ENCODE results near the gene THYN1. TPM values are rescaled to one million over a fixed set of nuclear protein-coding genes. Genes with fewer than 3 reads are reported as not detected.

Gene THYN1
- polyA plus RNA-seq, 3 donors: 26.6 to 64.8 (median 63.5) TPM

GRCh38 chr11:134276396-134277182 is 23.4 kb upstream of the THYN1 start:
- 1 to 2% (median 2%) methylated on average over 54 to 88 of the region's 88 CpGs for WGBS, 3 donors
- H3K27ac ChIP-seq (ENCODE audit: low read depth, low read length): no peak overlapping the region

- WGBS, 3 donors: 2 to 3% (median 3%) methylated on average over 62 to 68 of the region's 68 CpGs
- no peak within 1 kb of the TSS for H3K27ac ChIP-seq (ENCODE audit: low read depth, low read length)
Measured at GRCh38 chr11:134275534-134276395, 22.6 kb upstream of the THYN1 start, which contains the start of gene GLB1L3. GLB1L3 (plus strand) TSS chr11:134276379; CDS start chr11:134276741, 362 bp downstream.

GRCh38 chr11:134275188-134275533 is 22.0 kb upstream of the THYN1 start:
- no peak overlapping the region for H3K27ac ChIP-seq (ENCODE audit: low read depth, low read length)
- 21 to 28% (median 23%) methylated on average over 5 of the region's 5 CpGs for WGBS, 3 donors

GRCh38 chr11:134273317-134273712 is 20.2 kb upstream of the THYN1 start:
- 24 to 51% (median 37%) methylated on average over 3 of the region's 3 CpGs for WGBS, 3 donors
- H3K27ac ChIP-seq (ENCODE audit: low read depth, low read length): no peak overlapping the region

GRCh38 chr11:134272381-134273316 is 19.5 kb upstream of the THYN1 start:
- 31 to 39% (median 34%) methylated on average over 18 of the region's 18 CpGs for WGBS, 3 donors
- H3K27ac ChIP-seq (ENCODE audit: low read depth, low read length): no peak overlapping the region

- no peak overlapping the region for H3K27ac ChIP-seq (ENCODE audit: low read depth, low read length)
- WGBS, 3 donors: 91 to 95% (median 93%) methylated on average over 4 of the region's 4 CpGs
Measured at GRCh38 chr11:134271978-134272377, 18.8 kb upstream of the THYN1 start.

GRCh38 chr11:134270250-134270714 is 17.1 kb upstream of the THYN1 start:
- no peak overlapping the region for H3K27ac ChIP-seq (ENCODE audit: low read depth, low read length)
- WGBS, 3 donors: 33 to 43% (median 37%) methylated on average over 5 of the region's 5 CpGs

GRCh38 chr11:134267966-134268365 is 14.8 kb upstream of the THYN1 start:
- H3K27ac ChIP-seq (ENCODE audit: low read depth, low read length): no peak overlapping the region
- WGBS, 3 donors: 85 to 86% (median 86%) methylated on average over 11 of the region's 11 CpGs

GRCh38 chr11:134267461-134267860 is 14.3 kb upstream of the THYN1 start:
- WGBS, 3 donors: 77 to 86% (median 83%) methylated on average over 5 of the region's 5 CpGs

GRCh38 chr11:134266841-134267251 is 13.7 kb upstream of the THYN1 start:
- no peak overlapping the region for H3K27ac ChIP-seq (ENCODE audit: low read depth, low read length)

More at GRCh38 chr11:134267461-134267860, 14.3 kb upstream of the THYN1 start:
- H3K27ac ChIP-seq (ENCODE audit: low read depth, low read length): no peak overlapping the region

GRCh38 chr11:134266440-134266839 is 13.3 kb upstream of the THYN1 start:
- no peak overlapping the region for H3K27ac ChIP-seq (ENCODE audit: low read depth, low read length)

More at GRCh38 chr11:134266841-134267251, 13.7 kb upstream of the THYN1 start:
- WGBS, 3 donors: 27 to 74% (median 33%) methylated on average over 3 of the region's 3 CpGs

GRCh38 chr11:134264966-134265764 is 12.0 kb upstream of the THYN1 start:
- H3K27ac ChIP-seq (ENCODE audit: low read depth, low read length): no peak overlapping the region
- 86 to 93% (median 89%) methylated on average over 7 of the region's 7 CpGs for WGBS, 3 donors

More at GRCh38 chr11:134266440-134266839, 13.3 kb upstream of the THYN1 start:
- 82 to 88% (median 82%) methylated on average over 5 of the region's 5 CpGs for WGBS, 3 donors

GRCh38 chr11:134261626-134262488 is 8.7 kb upstream of the THYN1 start:
- 85 to 89% (median 85%) methylated on average over 14 of the region's 14 CpGs for WGBS, 3 donors
- H3K27ac ChIP-seq (ENCODE audit: low read depth, low read length): no peak overlapping the region

- H3K27ac ChIP-seq (ENCODE audit: low read depth, low read length): no peak overlapping the region
- WGBS, 3 donors: 89 to 91% (median 89%) methylated on average over 15 to 16 of the region's 16 CpGs
Measured at GRCh38 chr11:134260983-134261382, 7.8 kb upstream of the THYN1 start.

- H3K27ac ChIP-seq (ENCODE audit: low read depth, low read length): no peak overlapping the region
Measured at GRCh38 chr11:134260503-134260902, 7.4 kb upstream of the THYN1 start.

GRCh38 chr11:134258577-134258976 is 5.4 kb upstream of the THYN1 start:
- no peak overlapping the region for H3K27ac ChIP-seq (ENCODE audit: low read depth, low read length)
- 84 to 89% (median 86%) methylated on average over 4 of the region's 4 CpGs for WGBS, 3 donors
